ENCODE data around the gene FLVCR2. TPM values are rescaled to one million over a fixed set of nuclear protein-coding genes. Genes with fewer than 3 reads are reported as not detected.

The FLVCR2 gene
- total RNA-seq, 1 donor from 2014 or later = 50.6 TPM

- H3K4me1 Mint-ChIP-seq (ENCODE audit: unreplicated experiment) = peaks cover 1% of the 10 kb centered on the region
- H3K27me3 Mint-ChIP-seq (ENCODE audit: unreplicated experiment) = peaks cover 5% of the 10 kb centered on the region
- H3K36me3 Mint-ChIP-seq (ENCODE audit: low read depth, unreplicated experiment) = no peaks in the 10 kb centered on the region
- H3K9me3 Mint-ChIP-seq (ENCODE audit: unreplicated experiment) = no peaks in the 10 kb centered on the region
- no peak overlapping the region for H3K4me3 Mint-ChIP-seq (ENCODE audit: unreplicated experiment)
- no peak overlapping the region for H3K27ac Mint-ChIP-seq (ENCODE audit: unreplicated experiment)
- TF ChIP-seq CTCF (IDR thresholded peaks at IDR 0.05; ENCODE audit: unreplicated experiment) = no peak
- DNase-seq (ENCODE audit: low spot score) = no peak
These were observed 30.7 kb upstream of the FLVCR2 start for GRCh38 chr14:75547552-75548250.

- DNase-seq (ENCODE audit: low spot score) = no peak
- H3K4me3 Mint-ChIP-seq (ENCODE audit: unreplicated experiment) = no peak overlapping the region
- no peaks in the 10 kb centered on the region for H3K4me1 Mint-ChIP-seq (ENCODE audit: unreplicated experiment)
- no peaks in the 10 kb centered on the region for H3K36me3 Mint-ChIP-seq (ENCODE audit: low read depth, unreplicated experiment)
- peaks cover 2% of the 10 kb centered on the region for H3K27me3 Mint-ChIP-seq (ENCODE audit: unreplicated experiment)
- TF ChIP-seq CTCF (IDR thresholded peaks at IDR 0.05; ENCODE audit: unreplicated experiment) = no peak
- no peaks in the 10 kb centered on the region for H3K9me3 Mint-ChIP-seq (ENCODE audit: unreplicated experiment)
- H3K27ac Mint-ChIP-seq (ENCODE audit: unreplicated experiment) = peak overlapping the region; percentile 22
These were observed 29.9 kb upstream of the FLVCR2 start for GRCh38 chr14:75548544-75548943.

- Mint-ChIP-seq H3K27ac (ENCODE audit: unreplicated experiment) (no peak overlapping the region), H3K4me3 (ENCODE audit: unreplicated experiment) (no peak overlapping the region), H3K4me1 (ENCODE audit: unreplicated experiment) (no peaks in the 10 kb centered on the region), H3K9me3 (ENCODE audit: unreplicated experiment) (no peaks in the 10 kb centered on the region), H3K27me3 (ENCODE audit: unreplicated experiment) (peaks cover 2% of the 10 kb centered on the region), H3K36me3 (ENCODE audit: low read depth, unreplicated experiment) (no peaks in the 10 kb centered on the region)
- no peak for TF ChIP-seq CTCF (IDR thresholded peaks at IDR 0.05; ENCODE audit: unreplicated experiment)
- no peak for DNase-seq (ENCODE audit: low spot score)
These were observed 29.3 kb upstream of the FLVCR2 start for GRCh38 chr14:75549169-75549568.

- Mint-ChIP-seq H3K36me3 (ENCODE audit: low read depth, unreplicated experiment) (no peaks in the 10 kb centered on the region), H3K4me1 (ENCODE audit: unreplicated experiment) (no peaks in the 10 kb centered on the region)
- TF ChIP-seq CTCF (IDR thresholded peaks at IDR 0.05; ENCODE audit: unreplicated experiment) = no peak
These were observed 27.4 kb upstream of the FLVCR2 start for GRCh38 chr14:75551021-75551420.

GRCh38 chr14:75553157-75553556 lies 25.3 kb upstream of the FLVCR2 start:
- Mint-ChIP-seq H3K27ac (ENCODE audit: unreplicated experiment) (no peak overlapping the region), H3K27me3 (ENCODE audit: unreplicated experiment) (peaks cover 2% of the 10 kb centered on the region), H3K9me3 (ENCODE audit: unreplicated experiment) (no peaks in the 10 kb centered on the region), H3K36me3 (ENCODE audit: low read depth, unreplicated experiment) (no peaks in the 10 kb centered on the region), H3K4me1 (ENCODE audit: unreplicated experiment) (no peaks in the 10 kb centered on the region), H3K4me3 (ENCODE audit: unreplicated experiment) (no peak overlapping the region)
- no peak for TF ChIP-seq CTCF (IDR thresholded peaks at IDR 0.05; ENCODE audit: unreplicated experiment)
- DNase-seq (ENCODE audit: low spot score) = no peak

More at GRCh38 chr14:75551021-75551420, 27.4 kb upstream of the FLVCR2 start:
- no peak for DNase-seq (ENCODE audit: low spot score)
- Mint-ChIP-seq H3K27me3 (ENCODE audit: unreplicated experiment) (peaks cover 2% of the 10 kb centered on the region), H3K27ac (ENCODE audit: unreplicated experiment) (no peak overlapping the region), H3K9me3 (ENCODE audit: unreplicated experiment) (no peaks in the 10 kb centered on the region), H3K4me3 (ENCODE audit: unreplicated experiment) (no peak overlapping the region)
